ENCODE results near the gene TTPAL. TPM values are rescaled to one million over a fixed set of nuclear protein-coding genes. Genes with fewer than 3 reads are reported as not detected.
A peak's percentile ranks its signal among the peaks of the same experiment; 100 is the strongest.

The TTPAL gene
- total and polyA plus RNA-seq, 3 donors from 2014 or later = 9.8 to 13.1 (median 12.0) TPM

GRCh38 chr20:44485078-44485829 is 9.6 kb downstream of the TTPAL start:
- Histone ChIP-seq H3K27me3 (no peaks in the 10 kb centered on the region), H3K27ac (peak overlapping the region; percentile 57 to 59), H3K36me3 (ENCODE audit: low read depth, missing control alignments) (no peaks in the 10 kb centered on the region), H3K4me3 (no peak overlapping the region), H3K4me1 (peaks cover 12% of the 10 kb centered on the region), H3K9me3 (no peaks in the 10 kb centered on the region)
- 66 to 77% methylated on average over 7 of the region's 7 CpGs for WGBS, 2 donors
- peak; percentile 40 for DNase-seq
- no peak for TF ChIP-seq POLR2A (IDR thresholded peaks at IDR 0.05)
- TF ChIP-seq CTCF (IDR thresholded peaks at IDR 0.05) = no peak
- intact Hi-C loops (cut with DNase I; ENCODE audit: low total_unique reads) = no loop called here

DNA sequence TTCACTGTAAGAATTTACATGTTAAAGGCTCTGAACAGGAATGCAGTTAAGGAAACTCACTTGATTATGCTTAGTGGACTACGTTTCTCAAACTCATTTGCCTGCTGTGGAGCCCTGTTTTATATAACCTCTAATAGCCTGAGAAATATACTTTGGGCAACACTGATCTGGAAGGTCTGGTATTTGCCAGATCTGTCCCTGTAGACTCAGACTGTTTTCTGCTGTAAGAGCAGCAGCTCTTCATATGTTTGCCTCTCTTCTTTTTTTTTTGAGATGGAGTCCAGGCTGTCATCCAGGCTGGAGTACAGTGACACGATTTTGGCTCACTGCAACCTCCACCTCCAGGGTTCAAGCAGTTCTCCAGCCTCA is 10.1 kb downstream of the TTPAL start:
- H3K4me3 ChIP-seq = no peak overlapping the region
- H3K27me3 ChIP-seq = no peaks in the 10 kb centered on the region
- WGBS, 2 donors = 56 to 66% methylated on average over 2 of the region's 2 CpGs
- intact Hi-C loops (cut with DNase I; ENCODE audit: low total_unique reads) = no loop called here
- no peaks in the 10 kb centered on the region for H3K9me3 ChIP-seq
- peak overlapping the region; percentile 57 to 59 for H3K27ac ChIP-seq
- peaks cover 12% of the 10 kb centered on the region for H3K4me1 ChIP-seq
- no peak for DNase-seq
- TF ChIP-seq POLR2A (IDR thresholded peaks at IDR 0.05) (no peak), CTCF (IDR thresholded peaks at IDR 0.05) (no peak)
- no peaks in the 10 kb centered on the region for H3K36me3 ChIP-seq (ENCODE audit: low read depth, missing control alignments)

- 68 to 82% methylated on average over 5 of the region's 5 CpGs for WGBS, 2 donors
- intact Hi-C loops (cut with DNase I; ENCODE audit: low total_unique reads) = no loop called here
- peaks cover 26% of the 10 kb centered on the region for H3K4me1 ChIP-seq
- peak overlapping the region in 1 of 2 donors; percentile 16 for H3K27ac ChIP-seq
- no peaks in the 10 kb centered on the region for H3K27me3 ChIP-seq
- no peaks in the 10 kb centered on the region for H3K36me3 ChIP-seq (ENCODE audit: low read depth, missing control alignments)
- H3K9me3 ChIP-seq = no peaks in the 10 kb centered on the region
- no peak overlapping the region for H3K4me3 ChIP-seq
- no peak for DNase-seq
- TF ChIP-seq POLR2A (IDR thresholded peaks at IDR 0.05) (no peak), CTCF (IDR thresholded peaks at IDR 0.05) (no peak)
These were observed 12.9 kb downstream of the TTPAL start for GRCh38 chr20:44488551-44488950.

- intact Hi-C loops (cut with DNase I; ENCODE audit: low total_unique reads) = no loop called here
- 79 to 87% methylated on average over 9 of the region's 9 CpGs for WGBS, 2 donors
- H3K4me1 ChIP-seq = peaks cover 26% of the 10 kb centered on the region
- no peak overlapping the region for H3K4me3 ChIP-seq
- H3K27ac ChIP-seq = no peak overlapping the region
- H3K27me3 ChIP-seq = no peaks in the 10 kb centered on the region
- no peak for DNase-seq
- no peaks in the 10 kb centered on the region for H3K9me3 ChIP-seq
- no peaks in the 10 kb centered on the region for H3K36me3 ChIP-seq (ENCODE audit: low read depth, missing control alignments)
- no peak for TF ChIP-seq CTCF (IDR thresholded peaks at IDR 0.05)
- no peak for TF ChIP-seq POLR2A (IDR thresholded peaks at IDR 0.05)
These were observed 13.5 kb downstream of the TTPAL start for GRCh38 chr20:44489223-44489622.

- 83 to 84% methylated on average over 3 of the region's 3 CpGs for WGBS, 2 donors
- Histone ChIP-seq H3K9me3 (no peaks in the 10 kb centered on the region), H3K4me3 (no peak overlapping the region), H3K27ac (peak overlapping the region in 1 of 2 donors; percentile 63), H3K36me3 (ENCODE audit: low read depth, missing control alignments) (no peaks in the 10 kb centered on the region), H3K27me3 (no peaks in the 10 kb centered on the region), H3K4me1 (peaks cover 26% of the 10 kb centered on the region)
- TF ChIP-seq POLR2A (IDR thresholded peaks at IDR 0.05) = no peak
- TF ChIP-seq CTCF (IDR thresholded peaks at IDR 0.05) = no peak
- intact Hi-C loops (cut with DNase I; ENCODE audit: low total_unique reads) = no loop called here
- no peak for DNase-seq
These were observed 14.3 kb downstream of the TTPAL start for GRCh38 chr20:44489931-44490330.

Measured in testis (tissue), 3 donors.